Right lobe of liver (tissue), 6 donors: Measurements from ENCODE around the gene PDSS2. TPM values are rescaled to one million over a fixed set of nuclear protein-coding genes. Genes with fewer than 3 reads are reported as not detected.

Experiments used
- ATAC-seq, 4 donors: fragments of 200-7000 bp; cut with Tn5 transposase; one replicate each; pipeline ENCODE4 v1.9.1; 2020; ENCODE audit warnings: mild to moderate bottlenecking in 4 of 4, moderate library complexity in 4 of 4
- DNase-seq, 3 donors: peaks; one replicate each; pipeline ENCODE4 v3.0.0-alpha.2; 2020
- H3K27ac ChIP-seq, 3 donors: fragments of 200-600 bp; one replicate each; pipeline ENCODE4 v1.8.0; 2022
- H3K27me3 ChIP-seq, 2 donors: fragments of 200-600 bp; one replicate each; pipeline ENCODE4 v1.8.0; 2022
- H3K36me3 ChIP-seq, 4 donors: fragments of 200-600 bp; sonication (generic) in 1 of 4; one replicate each; pipeline versions ENCODE4 v1.5.1 to v1.8.0; 2017 to 2022; ENCODE audit warnings: control low read depth in 1 of 4
- H3K4me1 ChIP-seq, 4 donors: fragments of 200-600 bp; sonication (generic) in 1 of 4; one replicate each; pipeline versions ENCODE4 v1.5.1 to v1.8.0; 2017 to 2022; ENCODE audit warnings: control low read depth in 1 of 4
- H3K4me3 ChIP-seq, 3 donors: fragments of 200-600 bp; one replicate each; pipeline ENCODE4 v1.8.0; 2022
- H3K9me3 ChIP-seq, 4 donors: fragments of 200-600 bp; sonication (generic) in 1 of 4; one replicate each; pipeline versions ENCODE4 v1.5.1 to v1.8.0; 2017 to 2022; ENCODE audit warnings: control low read depth in 1 of 4
- CTCF ChIP-seq, 4 donors: fragments of 200-600 bp in 3 of 4; fragments of 450-650 bp in 1 of 4; IDR thresholded peaks; one replicate each; pipeline versions ENCODE4 v1.5.1 to v1.8.0; 2016 to 2022; ENCODE audit warnings: antibody characterized with exemption in 4 of 4, mild to moderate bottlenecking in 2 of 4
- POLR2A ChIP-seq: fragments of 450-650 bp; IDR thresholded peaks from one replicate; pipeline ENCODE4 v1.6.1; 2017; ENCODE audit warnings: antibody characterized with exemption, mild to moderate bottlenecking
- WGBS: methylation state at CpG from one replicate; pipeline ENCODE4 v1.1.6; 2018; ENCODE audit warnings: low coverage, low lambda C conversion rate; ENCODE audit not compliant: insufficient coverage; ENCODE audit errors: missing lambda C conversion rate; 5-methylcytosine and 5-hydroxymethylcytosine counted together
- intact Hi-C, 2 donors: fragments of 100-400 bp; cut with DNase I; formaldehyde crosslinking; loops; one replicate each; pipeline versions ENCODE4 v1.11.2 to v1.14.1; 2022
- total RNA-seq, 6 experiments: library from RNA; depleted of rRNA in 2 of 6; stranded (reverse); fragments of >200 nt in 2 of 6; fragmentation: NEBNext Ultra II Directional in 3 of 6; extraction: Animal tissue kit (Norgen Biotek cat#: 25700) in 3 of 6; gene quantifications; one replicate each; pipeline versions ENCODE4 v1.1.0 to v1.2.4, GENCODE V29; 2016 to 2023
- donor health status: DM: no; HTN: yes; CAD: no.
- donor health status: DM: no; HTN: no; CAD: no.
- donor health status: DM: no; HTN: no; CAD: no.
- donor health status: DM: no; HTN: yes; CAD: no.
- donor health status: DM: no; HTN: yes; CAD: no.

The PDSS2 gene
- total RNA-seq, 6 experiments from 2014 or later = 17.0 to 25.1 (median 19.0) TPM

- H3K4me1 ChIP-seq = no peaks in the 10 kb centered on the region
- no peak overlapping the region for H3K27ac ChIP-seq
- TF ChIP-seq POLR2A = no peak
- no peak for TF ChIP-seq CTCF (IDR thresholded peaks at IDR 0.05)
- H3K36me3 ChIP-seq = no peaks in the 10 kb centered on the region
- H3K9me3 ChIP-seq = peaks cover 0 to 4% (median 0%) of the 10 kb centered on the region in 4 donors
- ATAC-seq = no peak
- no peak overlapping the region for H3K4me3 ChIP-seq
- intact Hi-C loops = no loop called here
- WGBS = 90% methylated on average over 1 of the region's 1 CpG
- DNase-seq = no peak
- no peaks in the 10 kb centered on the region for H3K27me3 ChIP-seq
Observed at GRCh38 chr6:107399935-107400334, 59.4 kb downstream of the PDSS2 start.

- Histone ChIP-seq H3K4me3 (no peak overlapping the region), H3K4me1 (no peaks in the 10 kb centered on the region), H3K36me3 (no peaks in the 10 kb centered on the region), H3K27ac (no peak overlapping the region), H3K27me3 (no peaks in the 10 kb centered on the region), H3K9me3 (peaks cover 0 to 4% (median 0%) of the 10 kb centered on the region in 4 donors)
- TF ChIP-seq POLR2A (no peak), CTCF (IDR thresholded peaks at IDR 0.05) (no peak)
- intact Hi-C loops = no loop called here
- DNase-seq (no peak), ATAC-seq (no peak)
Observed at GRCh38 chr6:107398001-107398400, 61.4 kb downstream of the PDSS2 start.

GRCh38 chr6:107396211-107396610 is 63.2 kb downstream of the PDSS2 start:
- H3K27me3 ChIP-seq = no peaks in the 10 kb centered on the region
- H3K4me1 ChIP-seq = no peaks in the 10 kb centered on the region
- no peak overlapping the region for H3K4me3 ChIP-seq
- H3K9me3 ChIP-seq = no peaks in the 10 kb centered on the region
- no peak for DNase-seq
- no peak overlapping the region for H3K27ac ChIP-seq
- intact Hi-C loops = no loop called here
- no peak for TF ChIP-seq CTCF (IDR thresholded peaks at IDR 0.05)
- no peak for TF ChIP-seq POLR2A
- peak in 3 of 4 donors; percentile 41 to 67 (median 57) for ATAC-seq
- no peaks in the 10 kb centered on the region for H3K36me3 ChIP-seq
- 74% methylated on average over 1 of the region's 1 CpG for WGBS

- DNase-seq = no peak
- no peak for TF ChIP-seq CTCF (IDR thresholded peaks at IDR 0.05)
- no peak for TF ChIP-seq POLR2A
- 100% methylated on average over 2 of the region's 2 CpGs for WGBS
- Histone ChIP-seq H3K9me3 (no peaks in the 10 kb centered on the region), H3K4me3 (no peak overlapping the region), H3K4me1 (no peaks in the 10 kb centered on the region), H3K36me3 (no peaks in the 10 kb centered on the region), H3K27me3 (no peaks in the 10 kb centered on the region), H3K27ac (no peak overlapping the region)
- intact Hi-C loops = no loop called here
- no peak for ATAC-seq
Observed at GRCh38 chr6:107392069-107392468, 67.3 kb downstream of the PDSS2 start.

- Histone ChIP-seq H3K36me3 (no peaks in the 10 kb centered on the region), H3K27me3 (no peaks in the 10 kb centered on the region), H3K4me3 (no peak overlapping the region), H3K9me3 (no peaks in the 10 kb centered on the region), H3K27ac (no peak overlapping the region), H3K4me1 (no peaks in the 10 kb centered on the region)
- TF ChIP-seq CTCF (IDR thresholded peaks at IDR 0.05) = no peak
- TF ChIP-seq POLR2A = no peak
- intact Hi-C loops = no loop called here
- DNase-seq = no peak
- ATAC-seq = no peak
Observed at GRCh38 chr6:107390685-107391435, 68.5 kb downstream of the PDSS2 start.
